RWPE2 (cell line): ENCODE results near the gene MTFR1L.

ENCODE experiments used
- ATAC-seq: fragments of 200-7000 bp; cut with Tn5 transposase; 3 replicates; pipeline ENCODE4 v1.9.1; 2021; ENCODE audit warnings: low read depth
- DNase-seq: peaks from one replicate; pipeline ENCODE4 v3.0.0-alpha.2; 2020; ENCODE audit warnings: low spot score
- H3K27ac ChIP-seq: fragments of 450-650 bp; 2 replicates; pipeline ENCODE4 v1.5.1; 2017; ENCODE audit warnings: mild to moderate bottlenecking; ENCODE audit not compliant: poor library complexity, severe bottlenecking
- H3K27me3 ChIP-seq: fragments of 250-450 bp; sonication (Bioruptor Pico); 2 replicates; pipeline ENCODE4 v1.5.1; 2021; ENCODE audit warnings: mild to moderate bottlenecking, moderate library complexity; ENCODE audit not compliant: insufficient read depth, poor library complexity, severe bottlenecking
- H3K36me3 ChIP-seq: fragments of 250-450 bp; sonication (Bioruptor Pico); 2 replicates; pipeline ENCODE4 v1.5.1; 2020; ENCODE audit warnings: low read depth, mild to moderate bottlenecking, moderate library complexity
- H3K4me1 ChIP-seq: fragments of 250-450 bp; sonication (Bioruptor Pico); 2 replicates; pipeline ENCODE4 v1.5.1; 2021; ENCODE audit warnings: mild to moderate bottlenecking, moderate library complexity; ENCODE audit not compliant: insufficient read depth, poor library complexity, severe bottlenecking
- H3K4me3 ChIP-seq: fragments of 250-450 bp; sonication (Bioruptor Pico); 2 replicates; pipeline ENCODE4 v1.5.1; 2021; ENCODE audit warnings: mild to moderate bottlenecking, moderate library complexity; ENCODE audit not compliant: severe bottlenecking
- H3K9me3 ChIP-seq: fragments of 250-450 bp; sonication (Bioruptor Pico); 2 replicates; pipeline ENCODE4 v1.5.1; 2021; ENCODE audit warnings: mild to moderate bottlenecking, moderate library complexity; ENCODE audit not compliant: severe bottlenecking
- TF ChIP-seq, protein P1 (sequence below): fragments of 450-650 bp; IDR thresholded peaks from one replicate; pipeline ENCODE4 v1.5.1; 2017; ENCODE audit warnings: mild to moderate bottlenecking, moderate library complexity; ENCODE audit not compliant: poor library complexity, severe bottlenecking

Gene MTFR1L

DNA sequence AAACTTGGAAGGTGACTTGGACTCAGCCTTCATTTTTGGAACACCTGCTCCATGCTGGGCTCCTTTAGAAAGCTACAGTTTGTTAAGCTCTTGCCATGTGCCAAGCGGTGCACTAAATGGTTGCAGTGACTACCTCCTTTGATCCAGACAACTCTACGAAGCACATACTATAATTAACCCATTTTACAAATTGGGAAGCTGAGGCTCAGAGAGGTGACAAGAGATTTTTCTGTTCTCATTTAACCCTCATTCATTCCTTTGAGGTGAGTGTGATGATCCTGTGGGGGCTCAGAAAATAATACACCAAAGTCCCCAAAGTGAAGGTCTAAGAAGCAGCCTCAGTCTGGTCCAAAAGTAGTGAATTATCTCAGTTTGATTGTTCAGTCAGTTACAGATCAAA lies 57.4 kb downstream of the MTFR1L start:
- Histone ChIP-seq H3K9me3 (no peaks in the 10 kb centered on the region), H3K27ac (no peak overlapping the region), H3K4me3 (no peak overlapping the region), H3K4me1 (peaks cover 19% of the 10 kb centered on the region), H3K27me3 (no peaks in the 10 kb centered on the region), H3K36me3 (no peaks in the 10 kb centered on the region)
- TF ChIP-seq, protein P1, sequence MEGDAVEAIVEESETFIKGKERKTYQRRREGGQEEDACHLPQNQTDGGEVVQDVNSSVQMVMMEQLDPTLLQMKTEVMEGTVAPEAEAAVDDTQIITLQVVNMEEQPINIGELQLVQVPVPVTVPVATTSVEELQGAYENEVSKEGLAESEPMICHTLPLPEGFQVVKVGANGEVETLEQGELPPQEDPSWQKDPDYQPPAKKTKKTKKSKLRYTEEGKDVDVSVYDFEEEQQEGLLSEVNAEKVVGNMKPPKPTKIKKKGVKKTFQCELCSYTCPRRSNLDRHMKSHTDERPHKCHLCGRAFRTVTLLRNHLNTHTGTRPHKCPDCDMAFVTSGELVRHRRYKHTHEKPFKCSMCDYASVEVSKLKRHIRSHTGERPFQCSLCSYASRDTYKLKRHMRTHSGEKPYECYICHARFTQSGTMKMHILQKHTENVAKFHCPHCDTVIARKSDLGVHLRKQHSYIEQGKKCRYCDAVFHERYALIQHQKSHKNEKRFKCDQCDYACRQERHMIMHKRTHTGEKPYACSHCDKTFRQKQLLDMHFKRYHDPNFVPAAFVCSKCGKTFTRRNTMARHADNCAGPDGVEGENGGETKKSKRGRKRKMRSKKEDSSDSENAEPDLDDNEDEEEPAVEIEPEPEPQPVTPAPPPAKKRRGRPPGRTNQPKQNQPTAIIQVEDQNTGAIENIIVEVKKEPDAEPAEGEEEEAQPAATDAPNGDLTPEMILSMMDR = no peak
- DNase-seq = no peak
- ATAC-seq = no peak

- DNase-seq = no peak
- H3K4me3 ChIP-seq = no peak overlapping the region
- no peaks in the 10 kb centered on the region for H3K36me3 ChIP-seq
- no peaks in the 10 kb centered on the region for H3K27me3 ChIP-seq
- ATAC-seq = no peak
- peaks cover 7% of the 10 kb centered on the region for H3K4me1 ChIP-seq
- no peak overlapping the region for H3K27ac ChIP-seq
- H3K9me3 ChIP-seq = no peaks in the 10 kb centered on the region
- TF ChIP-seq, protein P1 = no peak
Measured at GRCh38 chr1:25878690-25879089, 58.9 kb downstream of the MTFR1L start.

- Histone ChIP-seq H3K9me3 (no peaks in the 10 kb centered on the region), H3K36me3 (no peaks in the 10 kb centered on the region), H3K4me1 (peaks cover 5% of the 10 kb centered on the region), H3K4me3 (no peak overlapping the region), H3K27me3 (no peaks in the 10 kb centered on the region), H3K27ac (no peak overlapping the region)
- DNase-seq = no peak
- TF ChIP-seq, protein P1 = no peak
- ATAC-seq = no peak
Measured at GRCh38 chr1:25879675-25880074, 59.9 kb downstream of the MTFR1L start.

GRCh38 chr1:25880518-25880917 lies 60.8 kb downstream of the MTFR1L start:
- no peak overlapping the region for H3K27ac ChIP-seq
- ATAC-seq (no peak), DNase-seq (no peak)
- no peaks in the 10 kb centered on the region for H3K9me3 ChIP-seq
- peaks cover 5% of the 10 kb centered on the region for H3K4me1 ChIP-seq
- H3K36me3 ChIP-seq = no peaks in the 10 kb centered on the region
- TF ChIP-seq, protein P1 = no peak
- H3K4me3 ChIP-seq = no peak overlapping the region
- H3K27me3 ChIP-seq = no peaks in the 10 kb centered on the region

GRCh38 chr1:25881266-25881665 lies 61.5 kb downstream of the MTFR1L start:
- Histone ChIP-seq H3K9me3 (no peaks in the 10 kb centered on the region), H3K27me3 (no peaks in the 10 kb centered on the region), H3K36me3 (no peaks in the 10 kb centered on the region), H3K4me1 (peaks cover under 1% of the 10 kb centered on the region), H3K4me3 (no peak overlapping the region), H3K27ac (no peak overlapping the region)
- TF ChIP-seq, protein P1 = no peak
- no peak for DNase-seq
- ATAC-seq = no peak
